ENCODE measurements around the gene FHIP2A.
"Not testable (repeated sequence)": the region's sequence is repeated elsewhere in the genome, so short reads cannot be mapped to it uniquely, and the experiment has no call there.

Gene FHIP2A, protein sequence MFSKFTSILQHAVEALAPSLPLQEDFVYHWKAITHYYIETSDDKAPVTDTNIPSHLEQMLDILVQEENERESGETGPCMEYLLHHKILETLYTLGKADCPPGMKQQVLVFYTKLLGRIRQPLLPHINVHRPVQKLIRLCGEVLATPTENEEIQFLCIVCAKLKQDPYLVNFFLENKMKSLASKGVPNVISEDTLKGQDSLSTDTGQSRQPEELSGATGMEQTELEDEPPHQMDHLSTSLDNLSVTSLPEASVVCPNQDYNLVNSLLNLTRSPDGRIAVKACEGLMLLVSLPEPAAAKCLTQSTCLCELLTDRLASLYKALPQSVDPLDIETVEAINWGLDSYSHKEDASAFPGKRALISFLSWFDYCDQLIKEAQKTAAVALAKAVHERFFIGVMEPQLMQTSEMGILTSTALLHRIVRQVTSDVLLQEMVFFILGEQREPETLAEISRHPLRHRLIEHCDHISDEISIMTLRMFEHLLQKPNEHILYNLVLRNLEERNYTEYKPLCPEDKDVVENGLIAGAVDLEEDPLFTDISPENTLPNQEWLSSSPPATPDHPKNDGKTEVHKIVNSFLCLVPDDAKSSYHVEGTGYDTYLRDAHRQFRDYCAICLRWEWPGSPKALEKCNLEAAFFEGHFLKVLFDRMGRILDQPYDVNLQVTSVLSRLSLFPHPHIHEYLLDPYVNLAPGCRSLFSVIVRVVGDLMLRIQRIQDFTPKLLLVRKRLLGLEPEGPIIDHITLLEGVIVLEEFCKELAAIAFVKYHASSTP

DNA sequence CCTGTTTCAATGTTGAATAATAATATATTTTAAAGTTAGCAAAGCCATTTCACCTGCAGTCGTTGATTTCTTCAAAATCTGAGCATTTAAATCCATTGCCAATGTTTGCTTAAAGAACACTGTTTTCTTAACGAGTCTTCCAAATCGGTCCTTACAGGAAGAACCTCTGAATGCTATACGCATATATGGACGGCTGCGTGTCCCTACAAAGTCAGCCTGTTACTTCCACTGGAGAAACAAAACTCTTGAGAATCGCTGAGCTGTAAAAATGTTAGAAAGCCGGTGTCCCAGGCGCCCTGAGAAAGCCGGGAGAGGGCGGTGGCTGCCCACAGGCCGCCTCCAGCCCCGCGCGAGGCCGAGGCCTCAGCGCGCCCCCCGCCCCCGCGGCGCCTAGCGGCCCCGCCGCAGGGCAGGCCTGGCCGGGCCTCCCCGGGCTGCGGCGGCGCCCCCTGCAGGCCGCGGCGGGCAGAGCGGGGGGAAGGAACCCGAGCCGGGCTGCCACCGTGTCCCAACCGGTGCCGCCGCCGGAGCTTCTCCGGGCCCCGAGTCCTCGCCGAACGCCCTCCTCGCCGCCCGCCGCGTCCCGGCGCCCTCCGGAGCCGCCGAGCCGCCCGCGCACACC is at the start of gene FHIP2A:
Gene FHIP2A, plus strand, starts transcription at position 488 of the 622 bp plus-strand sequence. CDS start 299 bp downstream, outside the sequence.
- DNase-seq (ENCODE audit: low spot score) = peak; percentile 86

DNA sequence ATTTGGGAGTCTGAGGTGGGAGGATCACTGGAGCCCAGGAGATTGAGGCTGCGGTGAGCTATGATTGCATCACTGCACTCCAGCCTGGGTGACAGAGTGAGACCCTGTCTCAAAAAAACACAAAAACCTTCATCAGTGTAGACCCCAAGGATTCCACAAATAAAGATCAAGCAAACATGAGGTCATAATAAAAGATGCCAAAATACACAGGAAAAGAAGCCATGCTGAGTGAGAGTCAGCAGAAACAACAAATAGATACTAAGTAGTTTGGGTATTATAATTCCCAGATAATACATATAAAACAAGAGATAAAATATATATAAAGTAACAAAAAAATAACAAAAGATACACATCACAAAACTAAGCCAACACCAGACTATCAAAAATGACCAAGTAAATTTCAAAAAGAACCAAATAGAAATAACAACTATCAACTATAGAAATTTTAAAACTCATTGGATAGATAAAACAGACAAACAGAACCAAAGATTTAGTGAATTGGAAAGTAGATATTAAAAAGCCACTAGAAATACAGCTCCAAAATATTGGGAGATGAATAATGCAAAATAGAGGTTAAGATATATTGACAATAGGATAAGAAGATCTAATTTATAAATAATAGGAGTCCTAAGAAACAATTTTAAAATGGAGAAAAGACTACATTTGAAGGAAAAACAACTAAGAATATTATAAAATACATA is 48.9 kb upstream of the FHIP2A start:
- no peak for DNase-seq (ENCODE audit: low spot score)

DNA sequence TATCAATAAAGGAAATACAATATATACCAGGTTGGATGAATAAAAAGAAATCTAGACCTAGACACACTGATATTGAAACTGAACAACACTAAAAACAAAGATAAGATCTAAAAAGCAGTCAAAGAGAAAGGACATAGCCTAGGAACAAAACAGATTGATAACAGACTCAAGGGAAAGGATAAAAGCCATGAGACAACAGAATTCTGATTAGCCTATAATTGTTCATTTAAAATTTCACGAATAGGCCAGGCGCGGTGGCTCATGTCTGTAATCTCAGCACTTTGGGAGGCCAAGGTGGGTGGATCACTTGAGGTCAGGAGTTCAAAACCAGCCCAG is 48.4 kb upstream of the FHIP2A start:
- no peak for DNase-seq (ENCODE audit: low spot score)

DNA sequence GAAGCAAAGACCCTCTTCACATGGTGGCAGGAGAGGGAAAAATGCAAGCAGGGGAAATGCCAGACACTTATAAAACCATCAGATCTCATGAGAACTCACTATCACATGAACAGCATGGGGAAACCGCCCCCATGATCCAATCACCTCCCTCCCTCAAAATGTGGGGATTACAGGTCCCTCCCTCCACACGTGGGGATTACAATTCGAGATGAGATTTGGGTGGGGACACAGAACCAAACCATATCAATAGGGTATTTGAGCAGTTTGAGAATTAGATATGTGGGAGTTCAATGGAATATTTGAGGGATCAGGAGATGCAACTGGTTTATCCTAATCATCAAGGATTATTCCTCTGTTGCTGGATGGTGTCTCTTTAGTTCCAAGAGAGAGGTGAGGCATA is 46.5 kb upstream of the FHIP2A start:
- DNase-seq (ENCODE audit: low spot score) = not testable (repeated sequence)

DNA sequence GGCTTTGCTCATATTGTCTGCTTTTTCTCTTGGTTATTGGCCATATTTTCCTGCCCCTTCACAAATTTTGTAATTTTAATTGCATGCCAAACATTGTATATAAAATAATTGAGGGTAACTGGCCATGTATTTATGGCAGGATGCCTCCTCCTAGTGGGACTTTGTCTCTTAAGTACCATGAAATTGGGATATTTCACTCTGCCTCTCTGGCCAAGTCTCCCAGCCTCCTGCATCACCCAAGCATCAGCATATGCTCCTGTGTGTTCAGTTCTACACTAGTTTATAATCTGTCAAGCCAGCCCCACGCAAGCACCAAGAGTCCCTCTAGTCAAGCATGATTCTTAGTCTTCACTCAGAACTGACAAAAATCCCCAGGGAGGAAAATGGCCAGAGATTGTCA is 44.2 kb upstream of the FHIP2A start:
- DNase-seq (ENCODE audit: low spot score) = no peak

DNA sequence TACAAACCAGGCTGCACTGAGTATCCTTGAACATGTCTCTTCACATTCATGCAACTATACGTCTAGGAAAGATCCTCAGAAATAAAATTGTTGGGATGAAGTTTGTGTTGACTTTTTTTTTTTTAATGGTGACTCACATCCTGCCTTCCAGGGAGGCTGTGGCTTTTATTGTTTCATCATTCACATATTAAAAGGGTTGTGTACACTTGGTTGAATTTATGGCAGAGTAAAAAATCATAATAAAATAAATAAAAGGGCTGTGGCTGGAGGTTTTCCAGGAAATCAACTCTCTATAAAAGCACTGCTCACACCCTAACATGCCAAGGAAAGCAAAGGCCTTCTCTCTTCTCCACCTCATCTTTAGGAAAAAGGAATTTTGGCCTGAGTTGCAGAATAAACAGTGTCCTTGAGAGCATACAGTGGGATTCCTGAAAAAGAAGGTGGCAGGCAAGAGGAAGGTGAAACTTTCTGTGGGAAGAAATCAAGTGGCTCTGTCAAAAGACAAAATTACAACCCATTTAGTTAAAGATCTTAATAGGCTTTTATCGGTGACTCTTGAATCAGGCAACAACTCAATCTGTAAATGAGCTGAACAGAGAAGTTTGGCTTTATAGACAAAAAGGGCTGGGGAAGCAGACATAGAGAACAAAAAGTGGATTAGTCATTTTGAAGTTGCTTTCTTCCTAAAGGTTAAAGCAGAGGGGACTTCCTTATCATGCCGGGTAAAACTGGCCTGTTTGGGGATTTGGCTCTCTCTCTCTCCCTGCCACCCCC is 41.6 kb upstream of the FHIP2A start:
- DNase-seq (ENCODE audit: low spot score) = peak; percentile 78

DNA sequence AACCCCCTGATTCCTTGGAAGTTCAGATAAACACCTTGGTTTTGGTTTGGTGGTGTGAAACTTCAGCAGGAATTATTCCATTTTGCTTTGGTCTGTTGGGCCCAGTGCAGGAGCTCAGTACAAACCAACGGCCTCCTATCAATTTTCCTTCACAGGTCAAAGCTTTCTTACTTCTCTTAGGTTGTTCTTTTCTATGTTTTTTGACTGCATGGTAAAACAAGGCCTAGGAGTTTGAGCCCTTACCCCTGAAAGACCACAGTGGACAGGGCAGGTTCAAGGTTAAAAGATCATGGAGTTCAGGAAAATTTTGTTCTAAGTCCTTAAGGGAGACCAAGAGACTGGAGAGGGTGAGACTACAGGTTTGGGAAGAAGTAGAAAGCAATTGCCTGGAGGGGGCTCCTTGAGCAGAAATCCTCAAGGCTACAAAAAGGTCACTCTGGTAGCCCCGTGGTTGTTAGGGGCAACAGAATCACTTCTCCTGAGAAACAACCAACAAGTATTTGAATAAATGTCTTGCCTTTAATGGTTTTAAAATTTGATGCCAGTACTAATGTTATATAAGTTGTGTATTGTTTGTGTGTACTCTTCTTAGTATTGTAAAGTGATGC is 40.9 kb upstream of the FHIP2A start:
- DNase-seq (ENCODE audit: low spot score) = no peak

DNA sequence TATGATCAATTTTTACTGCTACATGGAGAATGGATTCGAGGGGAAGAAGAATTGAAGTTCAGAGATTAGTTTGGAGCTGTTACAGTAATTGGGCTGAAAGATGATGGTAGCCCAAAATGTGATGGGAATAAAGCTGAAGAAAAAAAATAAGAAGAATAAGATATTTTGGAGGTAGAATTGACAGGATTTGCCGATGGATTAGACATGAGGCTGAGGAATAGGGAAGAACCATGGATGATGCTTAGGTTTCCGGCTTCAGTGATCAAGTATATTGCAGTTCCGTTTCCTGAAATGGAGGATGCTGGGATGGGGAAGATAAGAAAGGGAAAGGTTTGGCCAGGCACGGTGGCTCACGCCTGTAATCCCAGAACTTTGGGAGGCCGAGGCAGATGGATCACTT is 38.9 kb upstream of the FHIP2A start:
- no peak for DNase-seq (ENCODE audit: low spot score)

DNA sequence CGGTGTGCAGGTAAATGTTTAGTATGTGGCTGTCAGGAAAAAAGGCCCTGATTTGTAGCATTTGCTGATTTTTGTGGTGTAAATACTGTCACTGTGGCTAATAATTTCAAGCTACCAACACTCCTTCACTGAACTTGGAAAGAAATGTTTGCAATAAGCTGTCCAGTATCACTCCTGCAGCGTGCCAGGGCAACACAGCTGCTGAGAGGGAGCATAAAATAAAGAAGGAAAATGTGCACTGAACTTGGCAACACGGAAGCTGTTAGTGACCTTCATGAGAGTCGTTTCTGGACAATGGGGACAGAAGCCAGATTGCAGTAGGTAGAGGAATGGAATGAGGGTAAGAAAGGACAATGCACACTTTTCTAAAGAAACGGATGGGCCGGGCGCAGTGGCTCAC is 37.9 kb upstream of the FHIP2A start:
- no peak for DNase-seq (ENCODE audit: low spot score)

DNA sequence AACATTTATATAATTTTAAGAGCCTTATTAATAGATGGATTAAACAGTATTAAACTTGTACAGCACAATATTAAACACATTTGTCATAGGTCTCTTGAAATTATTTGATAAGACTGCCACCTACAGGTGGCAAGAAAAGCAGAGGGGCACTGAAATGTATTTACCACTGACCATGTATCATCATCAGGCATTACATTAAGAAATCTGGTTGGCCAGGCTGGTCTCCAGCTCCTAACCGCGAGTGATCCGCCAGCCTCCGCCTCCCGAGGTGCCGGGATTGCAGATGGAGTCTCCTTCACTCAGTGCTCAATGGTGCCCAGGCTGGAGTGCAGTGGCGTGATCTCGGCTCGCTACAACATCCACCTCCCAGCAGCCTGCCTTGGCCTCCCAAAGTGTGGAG is 35.1 kb upstream of the FHIP2A start:
- DNase-seq (ENCODE audit: low spot score) = peak; percentile 74

DNA sequence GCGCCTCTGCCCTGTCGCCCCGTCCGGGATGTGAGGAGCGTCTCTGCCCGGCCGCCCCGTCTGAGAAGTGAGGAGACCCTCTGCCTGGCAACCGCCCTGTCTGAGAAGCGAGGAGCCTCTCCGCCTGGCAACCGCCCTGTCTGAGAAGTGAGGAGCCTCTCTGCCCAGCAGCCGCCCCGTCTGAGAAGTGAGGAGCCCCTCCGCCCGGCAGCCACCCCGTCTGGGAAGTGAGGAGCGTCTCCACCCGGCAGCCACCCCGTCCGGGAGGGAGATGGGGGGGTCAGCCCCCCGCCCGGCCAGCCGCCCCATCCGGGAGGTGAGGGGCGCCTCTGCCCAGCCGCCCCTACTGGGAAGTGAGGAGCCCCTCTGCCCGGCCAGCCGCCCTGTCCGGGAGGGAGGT is 34.4 kb upstream of the FHIP2A start:
- not testable (repeated sequence) for DNase-seq (ENCODE audit: low spot score)

DNA sequence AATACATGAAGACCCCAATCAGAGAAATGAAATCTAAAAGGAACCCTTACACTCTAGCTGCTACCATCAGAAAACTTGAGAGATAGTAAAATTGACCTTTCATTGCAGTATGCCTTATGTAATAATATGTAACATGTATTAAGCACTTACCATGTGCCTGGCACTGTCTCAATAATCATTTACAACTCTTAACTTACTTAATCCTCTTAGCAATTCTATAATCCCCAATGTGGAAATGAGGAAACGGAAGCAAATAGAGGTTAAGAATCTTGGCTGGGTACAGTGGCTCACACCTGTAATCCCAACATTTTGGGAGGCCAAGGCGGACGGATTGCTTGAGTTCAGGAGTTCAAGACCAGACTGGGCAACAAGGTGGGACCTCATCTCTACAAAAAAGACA is 29.8 kb upstream of the FHIP2A start:
- no peak for DNase-seq (ENCODE audit: low spot score)

DNA sequence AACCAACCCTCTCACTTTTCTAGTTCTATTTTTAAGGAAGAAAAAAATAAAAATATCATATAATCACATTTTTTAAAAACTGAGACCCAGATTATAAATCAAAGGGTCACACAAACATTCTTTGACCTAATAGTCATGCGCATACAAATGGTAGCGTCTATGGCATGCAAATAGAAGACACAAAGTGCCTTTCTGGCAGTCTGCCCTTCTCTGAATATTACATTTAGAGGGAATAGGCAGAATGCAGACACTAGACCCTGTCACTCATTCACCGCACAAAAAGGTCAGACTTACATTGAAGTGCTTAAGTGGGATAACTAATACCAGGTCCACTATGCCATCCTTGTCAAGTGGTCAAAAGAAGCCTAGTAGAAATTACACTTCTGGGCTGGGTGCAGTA is 26.5 kb upstream of the FHIP2A start:
- DNase-seq (ENCODE audit: low spot score) = no peak

DNA sequence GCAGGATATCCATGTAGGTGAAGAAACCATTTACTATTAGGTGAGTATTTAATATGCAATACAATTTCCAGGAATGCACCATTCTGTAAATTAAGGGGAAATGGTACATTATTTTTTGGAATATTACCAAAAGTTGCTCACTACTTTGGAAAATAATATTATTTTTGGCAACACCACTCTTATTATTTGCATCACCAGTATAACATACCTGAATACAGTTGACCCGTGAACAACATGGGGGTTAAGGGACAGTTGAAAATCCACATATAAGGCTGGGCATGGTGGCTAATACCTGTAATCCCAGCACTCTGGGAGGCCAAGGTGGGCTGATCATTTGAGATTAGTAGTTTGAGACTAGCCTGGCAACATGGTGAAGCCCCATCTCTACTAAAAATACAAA is 21.2 kb upstream of the FHIP2A start:
- DNase-seq (ENCODE audit: low spot score) = no peak

DNA sequence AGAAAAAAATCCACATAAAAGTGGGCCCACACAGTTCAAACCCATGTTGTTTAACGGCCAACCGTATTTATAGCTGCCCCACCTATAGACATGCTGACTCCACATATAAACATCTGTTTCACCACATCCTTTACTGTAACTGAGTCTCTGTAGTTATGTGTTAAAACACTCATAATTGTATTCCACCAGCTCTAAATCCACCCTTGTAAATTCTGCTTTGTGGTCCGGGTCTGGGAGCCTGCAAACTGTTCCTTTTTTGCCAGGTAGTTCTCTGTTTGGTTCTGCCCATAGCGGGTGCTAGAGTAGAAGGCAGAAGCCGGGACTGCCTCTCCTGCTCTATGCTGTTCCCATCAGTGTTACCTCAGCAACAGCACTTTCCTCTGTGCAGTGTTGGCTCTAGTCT is 20.2 kb upstream of the FHIP2A start:
- no peak for DNase-seq (ENCODE audit: low spot score)

DNA sequence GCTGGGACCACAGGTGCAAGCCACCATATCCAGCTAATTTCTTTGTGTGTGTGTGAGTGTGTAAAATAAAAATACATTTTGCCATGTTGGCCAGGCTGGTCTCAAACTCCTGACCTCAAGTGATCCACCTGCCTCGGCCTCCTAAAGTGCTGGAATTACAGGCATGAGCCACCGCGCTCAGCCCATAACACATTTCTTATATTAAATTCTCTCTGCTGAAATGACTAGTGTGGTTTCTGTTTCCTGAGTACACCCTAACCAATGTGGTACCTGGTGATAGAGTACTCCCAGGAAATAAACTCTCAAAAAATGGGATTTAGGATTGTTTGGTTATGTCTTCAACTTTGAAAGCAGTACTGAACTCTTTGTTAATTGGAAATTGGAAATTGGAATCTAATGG is 19.4 kb upstream of the FHIP2A start:
- no peak for DNase-seq (ENCODE audit: low spot score)

DNA sequence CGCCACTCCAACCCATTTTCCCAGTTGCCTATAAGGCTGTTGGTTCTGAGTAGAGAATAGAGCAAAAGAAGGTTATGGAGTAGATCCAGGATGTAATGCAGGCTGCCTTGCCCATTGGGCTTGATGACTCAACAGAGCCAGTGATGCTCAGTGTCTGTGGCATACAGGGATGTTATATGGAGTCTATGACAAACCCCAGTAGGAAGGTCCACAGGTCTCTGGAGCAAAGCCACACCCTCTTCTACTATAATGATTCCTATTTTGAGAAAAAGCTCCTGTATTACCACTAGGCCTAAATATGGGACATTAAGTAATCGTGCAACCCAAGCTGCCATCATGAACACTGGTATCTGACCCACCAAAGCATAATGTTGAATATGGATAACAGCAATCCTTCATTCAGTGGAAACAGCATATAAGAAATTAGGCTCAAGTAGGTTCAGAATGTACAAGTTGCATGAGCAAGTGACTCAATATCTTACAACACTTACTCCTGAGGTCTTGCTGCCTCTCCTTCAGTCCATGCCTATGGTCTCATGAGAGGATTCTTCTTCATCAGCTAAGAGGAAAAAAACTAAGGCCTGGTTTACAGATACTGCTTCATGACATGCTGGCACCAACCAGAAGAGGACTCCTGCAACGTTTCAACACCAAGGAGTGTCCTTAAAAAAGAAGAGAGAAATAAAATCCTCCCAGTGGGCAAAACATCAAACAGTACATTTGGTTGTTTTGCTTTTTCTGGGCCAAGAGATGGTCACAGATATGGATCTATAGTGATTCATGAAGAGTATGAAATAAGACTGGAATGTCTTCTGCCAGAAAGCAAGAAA is 14.8 kb upstream of the FHIP2A start:
- no peak for DNase-seq (ENCODE audit: low spot score)

DNA sequence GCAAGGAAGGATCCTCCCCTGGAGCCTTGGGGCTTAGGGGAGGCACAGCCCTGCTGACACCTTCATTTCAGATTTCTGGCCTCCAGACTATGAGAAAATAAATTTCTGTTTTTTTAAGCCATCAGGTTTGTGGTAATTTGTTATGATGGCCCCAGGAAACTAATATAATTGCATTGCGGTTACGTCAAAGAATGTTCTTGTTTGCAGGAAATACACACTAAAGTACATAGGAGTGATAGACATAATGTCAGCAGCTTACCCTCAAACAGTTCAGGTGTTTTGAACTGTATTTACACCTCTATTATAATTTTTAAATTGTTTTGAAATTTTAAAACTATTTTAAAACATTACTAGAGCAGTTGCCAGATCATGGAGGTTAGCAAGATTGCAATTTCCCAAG is 12.6 kb upstream of the FHIP2A start:
- no peak for DNase-seq (ENCODE audit: low spot score)

DNA sequence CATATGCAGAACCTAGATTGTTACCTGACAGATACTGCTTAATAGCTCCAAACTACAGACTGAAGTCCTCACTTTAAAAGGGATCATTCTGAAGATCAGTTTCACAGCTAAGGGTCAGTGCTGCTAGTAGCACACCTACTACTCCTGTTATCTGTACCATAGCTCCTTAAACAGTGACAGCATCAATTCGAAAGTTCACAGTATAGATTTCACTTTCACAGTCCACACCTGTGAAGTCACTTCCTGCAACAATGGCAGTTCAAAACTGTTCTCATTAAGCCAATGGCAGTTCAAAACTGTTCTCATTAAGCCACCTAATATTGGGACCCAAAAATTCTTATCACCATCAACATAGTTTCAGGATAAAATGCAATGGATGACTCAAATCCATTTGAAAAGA is 10.7 kb upstream of the FHIP2A start:
- DNase-seq (ENCODE audit: low spot score) = no peak

DNA sequence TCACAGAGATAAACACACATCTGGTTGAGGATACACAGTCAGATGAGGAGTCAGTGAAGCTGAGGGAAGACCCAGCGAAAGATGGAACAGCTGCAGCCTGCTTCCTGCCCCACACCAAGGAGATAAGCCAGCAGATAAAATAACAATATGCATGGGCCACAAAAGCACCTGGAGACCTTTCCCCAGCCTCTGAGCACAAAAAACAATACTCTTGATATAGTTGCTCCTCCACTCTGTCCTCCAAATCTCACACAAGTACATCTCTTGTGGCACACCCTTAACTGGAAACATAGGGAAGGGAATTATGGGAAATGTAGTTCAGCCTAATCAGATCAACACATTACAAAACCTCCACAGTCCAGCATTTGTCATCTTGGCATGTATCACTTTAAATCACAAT is 9.7 kb upstream of the FHIP2A start:
- DNase-seq (ENCODE audit: low spot score) = no peak

Measured in kidney tubule cell (primary cell).